GM12878 (cell line): ENCODE data around the gene KCNC1. TPM values are rescaled to one million over a fixed set of nuclear protein-coding genes. Genes with fewer than 3 reads are reported as not detected.

ENCODE experiments used
- ATAC-seq: fragments of 200-7000 bp; cut with Tn5 transposase; 3 replicates; pipeline ENCODE4 v1.9.1; 2020; ENCODE audit warnings: mild to moderate bottlenecking, moderate library complexity
- BruUV-seq: library from RNA; stranded (reverse); fragments of 400-500 nt; replicated peaks from 2 replicates; lab custom pipeline; 2021; lab: Mats Ljungman, UMichigan
- CTCF ChIA-PET: fragments of 300-600 bp; sonication (Branson Sonifier 250); formaldehyde crosslinking; extraction: SDS; loops from one replicate; lab custom pipeline; 2021; ENCODE audit warnings: inconsistent platforms; lab: Yijun Ruan, JAX
- POLR2A ChIA-PET: fragments of 350-600 bp; formaldehyde crosslinking; extraction: SDS; loops from one replicate; lab custom pipeline; 2021; ENCODE audit warnings: inconsistent platforms; lab: Charles Lee
- RAD21 ChIA-PET: fragments of 300-600 bp; sonication (Branson Sonifier 250); formaldehyde crosslinking; loops from one replicate; lab custom pipeline; 2023; ENCODE audit warnings: antibody characterized with exemption; ENCODE audit not compliant: unreplicated experiment; lab: Charles Lee
- SMC1A ChIA-PET: fragments of 300-600 bp; sonication (Branson Sonifier 250); formaldehyde crosslinking; loops from one replicate; lab custom pipeline; 2023; ENCODE audit not compliant: unreplicated experiment, uncharacterized antibody; lab: Charles Lee
- DNase-seq: peaks from one replicate; pipeline ENCODE4 v3.0.0-alpha.2; 2011; ENCODE audit warnings: low read depth, low spot score
- FAIRE-seq: peaks from 3 replicates; lab custom pipeline; 2011; peaks lifted over from hg19 to GRCh38; lab: Jason Lieb, UNC
- H2AFZ ChIP-seq: 2 replicates; pipeline ENCODE4 v1.6.0; 2011; ENCODE audit warnings: low read depth, low read length, control low read depth; ENCODE audit not compliant: control insufficient read depth
- H3K27ac ChIP-seq: 2 replicates; pipeline ENCODE4 v1.5.1; 2011; ENCODE audit warnings: control low read depth; ENCODE audit not compliant: control insufficient read depth, insufficient read depth
- H3K27me3 ChIP-seq, 2 experiments: replicated peaks in 1 of 2; 2 replicates each; pipeline versions ENCODE4 v1.6.0 to v1.6.1; 2011; ENCODE audit warnings: low read length in 1 of 2; ENCODE audit not compliant: control insufficient read depth in 2 of 2, insufficient read depth in 2 of 2
- H3K36me3 ChIP-seq, 2 experiments: 2 replicates each; pipeline ENCODE4 v1.5.1; 2011; ENCODE audit warnings: low read length in 1 of 2; ENCODE audit not compliant: control insufficient read depth in 2 of 2, insufficient read depth in 2 of 2
- H3K4me1 ChIP-seq: 2 replicates; pipeline ENCODE4 v1.6.1; 2011; ENCODE audit warnings: mild to moderate bottlenecking, low read length, moderate library complexity, mixed read lengths; ENCODE audit not compliant: control insufficient read depth, insufficient read depth
- H3K4me2 ChIP-seq: 2 replicates; pipeline ENCODE4 v1.6.0; 2011; ENCODE audit warnings: control low read depth; ENCODE audit not compliant: control insufficient read depth, insufficient read depth
- H3K4me3 ChIP-seq: fragments of 200-600 bp; sonication (generic); 2 replicates; pipeline ENCODE4 v1.5.1; 2016
- H3K79me2 ChIP-seq: 2 replicates; pipeline ENCODE4 v1.6.0; 2011; ENCODE audit warnings: low read length; ENCODE audit not compliant: control insufficient read depth, insufficient read depth
- H3K9ac ChIP-seq: 2 replicates; pipeline ENCODE4 v1.8.0; 2011; ENCODE audit warnings: low read length, control low read depth, mixed read lengths; ENCODE audit not compliant: control insufficient read depth, insufficient read depth
- H3K9me3 ChIP-seq: replicated peaks from 3 replicates; pipeline ENCODE4 v1.5.1; 2011; ENCODE audit warnings: mild to moderate bottlenecking, low read length; ENCODE audit not compliant: control insufficient read depth, insufficient read depth
- H4K20me1 ChIP-seq: 2 replicates; pipeline ENCODE4 v1.6.0; 2011; ENCODE audit not compliant: control insufficient read depth, insufficient read depth
- HDAC2 ChIP-seq: fragments of 200-600 bp; sonication (generic); IDR thresholded peaks from 2 replicates; pipeline ENCODE4 v1.6.1; 2017
- KAT2A ChIP-seq: conservative IDR thresholded peaks from 2 replicates; pipeline ENCODE4 v1.6.1; 2011; ENCODE audit warnings: low read depth, low read length; ENCODE audit not compliant: control insufficient read depth
- POU2F2 ChIP-seq: IDR thresholded peaks from 3 replicates; pipeline ENCODE4 v1.6.1; 2011; ENCODE audit warnings: low read depth, mild to moderate bottlenecking, low read length, borderline replicate concordance
- RELB ChIP-seq: fragments of 450-650 bp; IDR thresholded peaks from 2 replicates; pipeline ENCODE4 v1.6.1; 2017; ENCODE audit warnings: low read depth, mild to moderate bottlenecking, moderate library complexity
- RFX5 ChIP-seq: IDR thresholded peaks from 2 replicates; pipeline ENCODE4 v1.6.1; 2011; ENCODE audit warnings: low read depth, low read length, improper control_type of control experiment
- SMAD5 ChIP-seq: IDR thresholded peaks from 2 replicates; pipeline ENCODE4 v1.6.1; 2016; ENCODE audit warnings: antibody characterized with exemption, low read depth
- SMC3 ChIP-seq: IDR thresholded peaks from 2 replicates; pipeline ENCODE4 v1.6.1; 2011; ENCODE audit warnings: low read length, improper control_type of control experiment, borderline replicate concordance
- ZNF217 ChIP-seq: fragments of 450-650 bp; IDR thresholded peaks from 2 replicates; pipeline ENCODE4 v1.6.1; 2017; ENCODE audit warnings: antibody characterized with exemption, mild to moderate bottlenecking
- WGBS: methylation state at CpG from one replicate; pipeline ENCODE4 v1.1.6; 2016; ENCODE audit warnings: low lambda C conversion rate; ENCODE audit not compliant: insufficient replicate concordance, insufficient coverage; ENCODE audit errors: missing lambda C conversion rate; 5-methylcytosine and 5-hydroxymethylcytosine counted together
- in situ Hi-C: fragments of 300-500 bp; cut with MboI; formaldehyde crosslinking; loops from 9 replicates; pipeline ENCODE4 v1.14.3; 2018; ENCODE audit warnings: mixed read lengths
- intact Hi-C: fragments of 100-400 bp; cut with micrococcal nuclease; formaldehyde crosslinking; loops from one replicate; pipeline ENCODE4 v1.14.2; 2022; ENCODE audit not compliant: unreplicated experiment
- polyA plus RNA-seq, 11 experiments: library from polyadenylated mRNA; depleted of rRNA in 4 of 11; unstranded in 6 of 11; stranded (reverse) in 5 of 11; fragments of >200 nt; fragmentation: Nextera tagmentation in 4 of 11; fragmentation: Illumina TruSeq in 1 of 11; extraction: Ambion mirVana in 4 of 11; extraction: Trizol in 1 of 11; gene quantifications; 1 replicate in 1 of 11; 2 replicates in 10 of 11; pipeline versions ENCODE4 v1.2.1 to v1.2.3, GENCODE V29; 2011 to 2016; ENCODE audit warnings: inconsistent platforms in 2 of 11, missing spikeins in 2 of 11, low read depth in 1 of 11
- total RNA-seq, 4 experiments: library from RNA; depleted of rRNA in 3 of 4; stranded (reverse); fragments of >200 nt in 3 of 4; fragmentation: Illumina TruSeq in 1 of 4; extraction: Trizol in 1 of 4; gene quantifications; 2 replicates each; pipeline versions ENCODE4 v1.2.1 to v1.2.3, GENCODE V29; 2013 to 2021

Gene KCNC1
- total and polyA plus RNA-seq, 10 of the 15 experiments (the other 5 are each of a cell fraction or from before 2014, with no cell fraction given), result 0.27 to 0.34 TPM; not detected in 8

DNA sequence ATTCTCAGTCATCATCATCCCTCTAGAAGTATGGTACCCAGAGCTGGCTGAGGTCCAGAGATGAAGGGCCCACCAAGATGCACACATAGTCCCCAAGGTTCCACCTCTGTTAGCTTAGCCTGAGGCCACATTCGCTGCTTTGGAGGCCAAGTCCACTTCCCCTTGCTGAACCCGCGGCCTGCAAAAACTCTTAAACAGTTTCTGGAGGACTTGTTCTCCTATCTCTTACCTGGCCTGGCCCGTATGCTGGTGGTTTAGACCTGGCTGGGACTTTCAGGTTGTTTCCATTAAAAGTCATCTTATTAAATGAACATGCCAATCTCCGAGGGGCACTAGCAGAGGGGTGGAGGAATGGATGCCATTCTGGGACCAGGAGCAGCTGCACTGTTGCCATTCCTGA is 64.6 kb downstream of the KCNC1 start:
- Histone ChIP-seq H3K4me1 (no peaks in the 10 kb centered on the region), H3K36me3 (no peaks in the 10 kb centered on the region), H2AFZ (no peak overlapping the region), H3K9me3 (no peaks in the 10 kb centered on the region), H4K20me1 (no peaks in the 10 kb centered on the region), H3K4me3 (no peak overlapping the region), H3K79me2 (no peaks in the 10 kb centered on the region), H3K27ac (no peak overlapping the region), H3K4me2 (no peak overlapping the region), H3K27me3 (no peaks in the 10 kb centered on the region)
- no peak for FAIRE-seq
- no TSS peak for BruUV-seq
- CTCF ChIA-PET, result no interaction called here
- intact Hi-C loops, result no loop called here
- SMC1A ChIA-PET, result no interaction called here
- no peak for ATAC-seq
- WGBS, result 96% methylated on average over 5 of the region's 5 CpGs
- RAD21 ChIA-PET, result no interaction called here
- no peak for DNase-seq
- TF ChIP-seq POU2F2, result no peak
- TF ChIP-seq, all 136 proteins: peak for 0
- POLR2A ChIA-PET, result no interaction called here
- in situ Hi-C loops, result no loop called here
- no peak overlapping the region for H3K9ac ChIP-seq

GRCh38 chr11:17801166-17801565 is 66.6 kb downstream of the KCNC1 start:
- WGBS, result 100% methylated on average over 1 of the region's 4 CpGs
- BruUV-seq, result no TSS peak
- Histone ChIP-seq H3K9me3 (no peaks in the 10 kb centered on the region), H3K4me1 (no peaks in the 10 kb centered on the region), H3K9ac (no peak overlapping the region), H3K4me2 (no peak overlapping the region), H3K27me3 (no peaks in the 10 kb centered on the region), H2AFZ (no peak overlapping the region), H4K20me1 (no peaks in the 10 kb centered on the region), H3K36me3 (no peaks in the 10 kb centered on the region), H3K27ac (no peak overlapping the region), H3K4me3 (no peak overlapping the region), H3K79me2 (no peaks in the 10 kb centered on the region)
- no peak for ATAC-seq
- ChIA-PET POLR2A (no interaction called here), SMC1A (no interaction called here), RAD21 (no interaction called here), CTCF (no interaction called here)
- FAIRE-seq, result no peak
- in situ Hi-C loops (no loop called here), intact Hi-C loops (no loop called here)
- TF ChIP-seq RFX5 (no peak), ZNF217 (no peak), KAT2A (no peak), SMC3 (no peak), SMAD5 (no peak), HDAC2 (no peak), RELB (no peak)
- DNase-seq, result no peak
